Kidney (tissue), 14 donors: ENCODE data around the gene HPGD. TPM values are rescaled to one million over a fixed set of nuclear protein-coding genes. Genes with fewer than 3 reads are reported as not detected.

Experiments
- DNase-seq, 5 donors: peaks; one replicate each; pipeline ENCODE4 v3.0.0-alpha.2; 2013 to 2020
- FAIRE-seq: peaks from 2 replicates; lab custom pipeline; 2012; peaks lifted over from hg19 to GRCh38; lab: Jason Lieb, UNC
- H3K27ac ChIP-seq, 2 donors: one replicate each; pipeline ENCODE4 v1.7.0; 2013; ENCODE audit warnings: low read depth in 2 of 2, low read length in 2 of 2, inconsistent platforms in 1 of 2
- H3K27me3 ChIP-seq: one replicate; pipeline ENCODE4 v1.7.1; 2013; ENCODE audit warnings: low read length, inconsistent platforms; ENCODE audit not compliant: control insufficient read depth, insufficient read depth
- H3K36me3 ChIP-seq, 3 donors: one replicate each; pipeline versions ENCODE4 v1.7.0 to v1.7.1; 2013; ENCODE audit warnings: low read length in 3 of 3, control low read depth in 1 of 3, inconsistent platforms in 1 of 3; ENCODE audit not compliant: insufficient read depth in 3 of 3, control insufficient read depth in 2 of 3
- H3K4me1 ChIP-seq, 3 donors: one replicate each; pipeline versions ENCODE4 v1.7.0 to v1.7.1; 2013; ENCODE audit warnings: low read length in 3 of 3, inconsistent platforms in 1 of 3, low read depth in 1 of 3; ENCODE audit not compliant: control insufficient read depth in 2 of 3, insufficient read depth in 2 of 3
- H3K4me3 ChIP-seq, 3 donors: one replicate each; pipeline versions ENCODE4 v1.7.0 to v1.8.1; 2013; ENCODE audit warnings: low read length in 3 of 3, control low read depth in 1 of 3, inconsistent platforms in 1 of 3
- H3K9ac ChIP-seq, 3 donors: one replicate each; pipeline versions ENCODE4 v1.7.0 to v1.7.1; 2013; ENCODE audit warnings: low read length in 3 of 3, control low read depth in 1 of 3, inconsistent platforms in 1 of 3
- H3K9me3 ChIP-seq, 3 donors: one replicate each; pipeline versions ENCODE4 v1.7.0 to v1.7.1; 2013; ENCODE audit warnings: low read length in 3 of 3, control low read depth in 1 of 3, inconsistent platforms in 1 of 3; ENCODE audit not compliant: control insufficient read depth in 2 of 3, insufficient read depth in 1 of 3
- CTCF ChIP-seq: IDR thresholded peaks from 3 replicates; pipeline ENCODE4 v1.5.1; 2012; ENCODE audit warnings: mild to moderate bottlenecking, moderate library complexity, borderline replicate concordance; ENCODE audit not compliant: insufficient read depth; ENCODE audit errors: extremely low read depth
- intact Hi-C: fragments of 100-400 bp; cut with DNase I; formaldehyde crosslinking; loops from one replicate; pipeline ENCODE4 v1.11.1; 2022
- polyA plus RNA-seq: library from polyadenylated mRNA; stranded (reverse); fragments of 350-450 nt; fragmentation: Illumina TruSeq; extraction: RNeasy Lipid Tissue Mini Kit (QIAGEN cat#74804); gene quantifications from one replicate; pipeline ENCODE4 v1.2.3, GENCODE V29; 2014; ENCODE audit warnings: low read depth, low replicate concordance; ENCODE audit not compliant: insufficient read depth
- total RNA-seq: library from RNA; stranded (reverse); fragmentation: NEBNext Ultra II Directional; extraction: Animal tissue kit (Norgen Biotek cat#: 25700); gene quantifications from one replicate; pipeline ENCODE4 v1.2.1, GENCODE V29; 2021
- donor health status: control.
- donor health status: control.
- donor health status: control.
- donor health status: control.
- donor health status: control.
- donor health status: DM: yes; HTN: yes; CAD: no.
- donor health status: Normal renal cell carcinoma (clear cell type).

Gene HPGD
- total and polyA plus RNA-seq, 2 donors from 2014 or later, result 9.4 to 42.5 TPM

- H3K4me1 ChIP-seq, result no peaks in the 10 kb centered on the region
- no peaks in the 10 kb centered on the region for H3K9me3 ChIP-seq
- H3K36me3 ChIP-seq, result no peaks in the 10 kb centered on the region
- no peak for FAIRE-seq
- DNase-seq, result no peak
- H3K4me3 ChIP-seq, result no peak overlapping the region
- H3K27ac ChIP-seq, result no peak overlapping the region
- no peak overlapping the region for H3K9ac ChIP-seq
- no peaks in the 10 kb centered on the region for H3K27me3 ChIP-seq
- intact Hi-C loops, result no loop called here
- TF ChIP-seq CTCF, result no peak
Measured at GRCh38 chr4:174449944-174450785, 72.1 kb downstream of the HPGD start.

GRCh38 chr4:174449152-174449551 lies 73.1 kb downstream of the HPGD start:
- Histone ChIP-seq H3K27ac (no peak overlapping the region), H3K27me3 (no peaks in the 10 kb centered on the region), H3K36me3 (no peaks in the 10 kb centered on the region), H3K9ac (no peak overlapping the region), H3K4me1 (no peaks in the 10 kb centered on the region), H3K4me3 (no peak overlapping the region), H3K9me3 (no peaks in the 10 kb centered on the region)
- DNase-seq (no peak), FAIRE-seq (no peak)
- TF ChIP-seq CTCF, result no peak
- intact Hi-C loops, result no loop called here

- DNase-seq (no peak), FAIRE-seq (no peak)
- H3K4me1 ChIP-seq, result no peaks in the 10 kb centered on the region
- intact Hi-C loops, result no loop called here
- H3K9ac ChIP-seq, result no peak overlapping the region
- no peaks in the 10 kb centered on the region for H3K36me3 ChIP-seq
- H3K9me3 ChIP-seq, result no peaks in the 10 kb centered on the region
- H3K27me3 ChIP-seq, result no peaks in the 10 kb centered on the region
- H3K4me3 ChIP-seq, result no peak overlapping the region
- no peak overlapping the region for H3K27ac ChIP-seq
- TF ChIP-seq CTCF, result no peak
Measured at GRCh38 chr4:174444390-174444789, 77.9 kb downstream of the HPGD start.

Other genes starting within 250 kb of the HPGD start
- gene FBXO8, start 238.8 kb downstream of the HPGD start, total RNA-seq, result 35.3 TPM
- gene FBXO8, start 238.8 kb downstream of the HPGD start, polyA plus RNA-seq, result 36.3 TPM
- 14.7 TPM for gene CEP44, start 238.6 kb downstream of the HPGD start, total RNA-seq
- gene CEP44, start 238.6 kb downstream of the HPGD start, polyA plus RNA-seq, result 5.0 TPM